GM18867 (cell line): Measurements from ENCODE around the gene KCTD2.

ENCODE experiments used
- ATAC-seq: cut with Tn5 transposase; IDR thresholded peaks from one replicate; pipeline ENCODE4 v1.9.1; 2021; ENCODE audit warnings: mild to moderate bottlenecking, moderate library complexity; ENCODE audit not compliant: unreplicated experiment

Gene KCTD2

GRCh38 chr17:75075597-75076336 lies 28.7 kb downstream of the KCTD2 start:
- ATAC-seq = no peak

- ATAC-seq = no peak
Observed at GRCh38 chr17:75077072-75077495, 30.1 kb downstream of the KCTD2 start.

DNA sequence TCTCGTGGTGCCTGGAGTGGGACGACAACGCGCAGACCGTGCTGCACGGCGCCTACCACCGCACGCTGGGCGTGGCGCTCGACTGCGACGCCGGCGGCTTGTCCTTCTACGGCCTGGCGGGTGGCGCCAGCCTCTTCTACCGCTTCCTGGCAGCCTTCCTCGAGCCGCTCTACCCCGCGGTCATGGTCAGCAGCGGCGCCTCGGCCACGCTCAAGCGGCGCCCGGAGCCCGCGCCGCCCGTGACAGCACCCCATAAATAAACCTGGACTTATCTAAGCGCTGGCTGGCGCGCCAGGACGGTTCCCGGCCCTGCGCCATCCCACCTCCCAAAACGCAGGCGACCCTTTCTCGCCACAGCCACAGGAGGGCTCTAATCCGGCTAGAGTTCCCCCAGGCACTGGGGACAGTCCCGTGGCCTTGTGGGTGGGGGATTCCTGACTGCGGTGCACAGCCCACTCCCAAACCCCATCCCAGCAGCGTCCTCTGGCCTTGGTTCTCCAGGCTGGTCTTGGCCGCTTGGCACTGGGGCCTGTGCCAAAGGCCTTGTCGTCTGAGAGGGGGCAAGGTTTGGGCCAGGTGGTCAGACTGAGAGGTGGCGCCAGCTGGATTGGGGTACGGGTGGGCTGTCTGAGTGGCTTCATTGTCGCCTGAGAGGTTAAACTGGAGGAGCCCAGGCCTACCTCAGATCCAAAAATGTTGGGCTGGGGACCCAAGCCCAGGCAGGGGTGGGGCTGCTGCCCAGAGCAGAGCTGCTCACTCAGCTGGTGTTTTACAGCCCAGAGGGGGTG lies 30.7 kb downstream of the KCTD2 start:
- no peak for ATAC-seq

DNA sequence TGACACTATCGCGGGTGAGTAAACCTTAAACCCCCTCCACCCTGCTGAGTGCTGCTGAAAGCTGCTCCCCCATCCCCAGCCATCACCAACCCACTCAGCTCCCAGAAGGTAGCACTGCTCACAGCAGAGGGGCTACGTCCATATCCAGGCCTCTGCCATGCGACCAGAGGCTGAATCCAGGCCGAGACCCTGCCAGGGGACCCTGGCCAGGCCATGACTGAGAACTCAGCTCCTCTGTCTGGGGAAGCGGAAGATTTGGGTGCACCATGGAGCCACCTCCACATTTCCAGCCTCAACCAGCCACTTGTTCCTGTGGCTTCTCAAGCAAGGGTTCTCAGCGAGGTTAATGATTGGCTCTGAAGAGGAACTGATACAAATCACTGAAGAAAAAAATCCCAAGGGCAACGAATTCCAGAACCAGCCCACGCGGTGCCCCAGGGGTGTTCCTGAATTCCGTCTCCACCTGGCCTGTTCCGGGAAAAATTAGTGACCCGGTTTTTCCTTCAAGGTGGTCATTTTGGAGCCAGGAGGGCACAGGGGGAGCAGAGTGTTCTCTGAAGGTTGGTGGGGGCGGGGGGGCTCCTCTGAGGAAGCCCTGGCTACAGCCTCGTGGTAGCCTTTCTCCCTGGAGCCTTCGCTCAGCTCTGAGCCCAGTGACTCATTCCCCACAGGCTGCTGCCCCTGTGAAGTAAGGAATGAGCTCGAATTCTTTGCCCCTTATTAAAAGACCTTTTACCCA lies 31.4 kb downstream of the KCTD2 start:
- no peak for ATAC-seq

DNA sequence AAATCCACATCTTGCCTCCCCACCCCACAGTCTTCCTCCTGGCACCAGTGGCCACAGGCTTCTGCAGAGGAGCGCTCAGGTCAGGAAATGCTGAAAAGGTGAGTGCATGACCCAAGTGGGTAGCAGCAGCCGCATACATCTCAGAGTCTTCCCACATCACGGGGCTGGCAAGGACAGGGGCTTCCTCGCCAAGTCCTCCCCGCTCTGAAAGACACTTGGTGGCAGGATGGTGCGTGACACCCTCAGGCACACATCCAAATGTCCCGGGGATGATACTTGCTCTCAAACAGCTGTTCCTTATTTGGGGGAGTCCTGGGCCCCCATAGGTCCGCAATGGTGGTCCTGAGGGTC lies 32.0 kb downstream of the KCTD2 start:
- ATAC-seq = no peak

GRCh38 chr17:75081611-75082540 lies 34.9 kb downstream of the KCTD2 start:
- no peak for ATAC-seq

DNA sequence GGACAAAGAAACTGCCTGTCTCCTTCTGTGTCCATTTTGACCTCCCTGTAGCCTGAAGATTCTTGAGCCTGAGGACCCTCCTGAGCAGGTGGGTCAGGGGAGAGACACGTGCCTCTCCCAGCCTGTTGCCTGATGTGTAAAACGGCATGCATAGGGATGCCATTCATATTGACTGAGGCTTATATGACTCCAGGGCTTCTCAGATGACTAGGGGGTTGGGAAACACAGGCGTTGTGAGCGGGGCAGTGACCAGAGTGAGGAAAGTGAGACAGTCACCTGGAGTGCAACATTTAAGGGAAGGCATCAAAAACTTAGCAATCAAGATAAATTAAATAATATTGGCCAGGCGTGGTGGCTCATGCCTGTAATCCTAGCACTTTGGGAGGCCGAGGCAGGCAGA lies 35.7 kb downstream of the KCTD2 start:
- ATAC-seq = no peak

DNA sequence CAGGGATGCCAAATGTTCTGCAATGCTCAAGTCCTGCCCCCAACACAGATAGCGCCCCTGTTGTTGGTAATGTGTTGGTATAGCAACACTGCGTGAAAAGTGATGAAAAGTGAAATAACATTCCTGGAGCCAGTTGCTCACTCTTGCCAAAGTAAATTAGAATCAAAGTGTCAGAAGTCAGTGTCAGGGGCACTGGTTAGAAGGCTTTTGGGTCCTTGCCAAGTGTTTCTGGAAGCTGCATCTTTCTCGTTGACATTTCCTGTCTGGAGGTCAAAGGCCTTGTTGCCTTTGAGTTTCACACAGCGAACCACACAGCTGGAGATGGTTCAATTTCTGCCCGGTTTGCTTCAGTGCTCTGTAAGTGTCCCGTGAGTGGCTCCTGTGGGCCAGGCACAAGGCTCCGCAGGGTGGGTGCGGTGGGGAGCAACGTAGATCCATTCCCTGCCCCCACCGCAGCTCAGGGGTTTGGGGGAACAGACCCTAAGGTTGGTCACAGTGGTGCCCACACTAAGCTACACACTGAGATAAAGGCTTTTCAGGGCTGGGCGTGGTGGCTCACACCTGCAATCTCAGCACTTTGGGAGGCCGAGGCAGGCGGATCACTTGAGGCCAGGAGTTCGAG lies 37.1 kb downstream of the KCTD2 start:
- ATAC-seq = no peak

DNA sequence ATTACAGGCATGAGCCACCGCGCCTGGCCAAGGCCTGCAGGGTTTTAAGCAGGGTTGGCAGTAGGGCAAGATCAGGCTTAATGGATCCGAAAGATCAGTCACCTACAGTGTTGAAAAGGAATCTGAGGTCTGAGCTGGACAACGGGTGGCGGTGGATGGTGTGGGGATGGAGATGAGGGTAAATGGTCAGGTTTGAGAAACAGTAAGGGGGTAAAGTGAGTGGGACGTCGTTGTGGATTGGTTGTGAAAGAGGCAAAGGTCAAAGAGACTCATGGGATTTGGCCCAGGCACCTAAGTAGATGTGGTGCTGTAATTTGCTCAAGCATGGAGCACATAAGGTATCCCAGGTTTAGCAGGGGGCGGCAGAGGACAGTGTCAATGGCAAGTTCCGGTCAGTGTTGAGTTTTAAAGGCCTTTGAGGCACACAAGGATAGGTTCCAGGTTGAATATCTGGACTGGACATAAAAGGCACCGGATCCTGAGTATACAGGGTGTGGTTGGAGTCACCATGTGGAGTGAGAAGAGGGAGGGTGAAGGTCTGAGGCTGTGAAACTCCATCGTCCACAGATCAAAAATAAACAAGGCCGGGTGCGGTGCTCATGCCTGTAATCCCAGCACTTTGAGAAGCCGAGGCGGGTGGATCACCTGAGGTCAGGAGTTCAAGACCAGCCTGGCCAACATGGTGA lies 39.6 kb downstream of the KCTD2 start:
- no peak for ATAC-seq

DNA sequence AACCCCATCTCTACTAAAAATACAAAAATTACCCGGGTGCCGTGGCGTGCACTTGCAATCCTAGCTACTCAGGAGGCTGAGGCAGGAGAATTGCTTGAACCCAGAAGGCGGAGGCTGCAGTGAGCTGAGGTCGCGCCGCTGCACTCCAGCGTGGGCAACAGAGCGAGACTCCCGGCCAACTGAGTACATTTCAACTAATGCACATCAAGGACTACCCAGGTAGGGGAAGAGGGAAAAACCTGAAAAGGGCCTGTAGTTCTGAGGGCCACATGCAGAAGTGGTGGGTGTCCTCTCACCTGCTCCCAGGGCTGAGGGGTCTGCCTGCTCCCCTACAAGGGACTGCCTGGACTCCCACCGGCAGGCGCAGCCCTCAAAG lies 40.1 kb downstream of the KCTD2 start:
- no peak for ATAC-seq

DNA sequence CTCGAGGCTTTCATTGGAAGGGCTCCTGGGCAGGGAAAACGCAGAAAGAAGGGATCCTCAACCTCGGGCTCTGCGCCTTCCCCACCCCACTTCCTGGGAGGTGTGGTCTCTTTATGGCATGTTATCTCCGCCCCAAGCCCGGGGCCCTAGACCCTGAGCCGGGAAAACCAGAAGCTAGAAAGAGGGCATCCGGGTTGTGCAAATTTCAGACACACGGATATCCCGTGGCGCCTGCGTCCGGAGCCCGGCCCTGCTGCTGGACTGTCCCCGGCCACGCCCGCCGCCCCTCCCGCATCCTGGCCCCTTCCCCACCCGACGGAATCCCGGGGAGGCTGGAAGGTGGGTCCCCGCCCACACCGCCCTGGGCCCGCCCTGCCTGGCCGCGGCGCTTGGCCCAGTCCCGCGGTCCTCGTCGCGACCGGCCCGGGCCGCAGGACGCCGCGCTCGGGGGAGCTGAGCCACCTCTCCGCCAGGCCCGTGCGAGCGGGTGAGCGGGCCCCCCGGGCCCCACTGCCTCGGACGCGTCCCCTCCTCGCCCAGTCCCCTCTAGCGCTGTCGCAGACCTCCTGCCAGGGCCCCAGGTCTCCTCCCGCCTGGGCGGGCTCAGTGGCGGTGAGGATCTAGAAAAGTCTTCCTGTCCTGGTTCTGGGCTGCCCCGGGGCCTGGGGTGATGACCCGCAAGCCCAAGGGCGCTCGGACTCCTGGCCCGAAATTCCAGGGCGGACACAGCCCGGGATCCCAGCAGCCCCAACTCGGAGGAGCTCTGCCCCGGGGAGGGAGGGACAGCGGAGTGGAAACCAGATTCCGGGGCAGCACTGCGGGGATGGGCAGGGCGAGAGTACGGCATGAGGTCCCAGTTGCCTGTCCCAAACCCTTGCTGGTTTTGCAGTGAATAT lies 40.8 kb downstream of the KCTD2 start, which contains the start of gene SLC16A5:
Gene SLC16A5, plus strand, starts transcription at position 397 of the 896 bp plus-strand sequence. CDS start 5,683 bp downstream, outside the sequence.
- ATAC-seq = no peak

- no peak for ATAC-seq
Observed at GRCh38 chr17:75088465-75089417, 41.7 kb downstream of the KCTD2 start.

DNA sequence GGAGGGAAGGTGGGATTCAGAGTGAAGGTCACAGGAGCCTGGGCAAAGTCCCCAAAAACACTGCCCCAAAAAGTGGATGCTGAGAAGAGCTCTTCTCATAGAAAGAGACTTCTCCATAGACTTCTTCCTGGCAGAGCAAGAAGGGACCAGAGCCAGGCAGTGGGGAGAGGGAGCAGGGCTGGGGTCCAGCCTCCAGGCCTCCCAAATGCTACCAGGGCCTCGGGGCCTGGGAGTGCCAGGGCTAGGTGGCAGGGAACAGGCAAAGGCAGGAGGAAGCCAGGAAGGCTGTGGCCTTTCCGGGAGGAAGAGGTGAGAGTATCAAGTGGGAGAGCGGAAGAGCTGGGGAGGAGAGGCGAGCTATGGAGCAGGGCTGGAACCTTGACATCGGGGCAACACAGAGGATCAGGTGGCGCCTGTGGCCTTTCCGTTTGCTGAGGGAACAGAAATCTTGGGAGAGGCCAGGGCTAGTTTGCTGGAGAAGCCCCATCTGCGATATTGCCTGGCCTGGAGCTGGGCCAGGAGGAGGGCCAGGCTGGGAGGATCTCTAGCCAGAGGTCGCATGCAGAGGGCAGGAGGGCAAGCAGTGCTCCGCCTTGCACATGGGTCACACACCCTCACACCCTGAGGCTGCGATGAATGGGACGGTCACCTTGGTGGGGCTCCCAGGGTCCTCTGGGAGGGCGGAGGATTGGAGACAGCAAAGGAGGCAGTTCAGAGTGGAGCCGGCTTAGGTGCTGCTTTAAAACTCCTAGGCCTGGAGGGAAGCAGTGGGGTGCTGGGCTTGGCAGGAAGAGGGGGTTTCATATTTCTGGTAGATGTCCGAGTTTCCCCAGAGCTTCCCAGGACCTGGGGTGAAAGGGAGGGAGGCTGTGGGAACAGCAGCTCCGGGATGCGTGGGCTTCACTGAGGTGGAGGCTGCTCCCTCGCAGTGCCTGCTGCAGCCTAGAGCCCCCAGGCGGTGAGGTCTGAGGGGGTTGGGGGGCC lies 44.1 kb downstream of the KCTD2 start:
- ATAC-seq = no peak

DNA sequence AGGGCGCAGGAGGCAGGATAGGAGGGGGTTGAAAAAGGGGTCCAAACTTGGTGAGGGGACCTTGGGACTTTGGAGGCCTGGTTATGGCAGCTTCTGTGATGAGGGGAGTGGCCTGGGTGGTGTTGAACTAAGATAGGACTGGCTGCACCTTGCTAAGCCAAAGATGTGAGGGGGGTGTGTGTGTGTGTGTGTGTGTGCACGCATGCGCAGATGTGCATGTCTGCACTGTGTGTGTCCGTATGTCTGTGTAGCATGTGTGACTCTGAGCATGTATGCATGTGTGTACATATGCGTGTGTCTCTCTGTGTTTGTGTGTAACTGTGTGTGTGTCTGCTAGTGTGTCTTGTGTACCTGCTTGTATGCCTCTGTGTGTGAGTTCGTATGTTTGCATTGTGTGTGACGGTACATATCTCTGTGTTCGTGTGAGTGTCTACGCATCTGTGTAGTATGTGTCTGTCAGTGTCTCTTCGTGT lies 44.9 kb downstream of the KCTD2 start:
- ATAC-seq = no peak

GRCh38 chr17:75093548-75094158 lies 46.6 kb downstream of the KCTD2 start:
- no peak for ATAC-seq
